ENCODE measurements around the gene RSPH9.

RSPH9 gene

GRCh38 chr6:43714311-43715055, 69.6 kb downstream of the RSPH9 start:
- DNase-seq: no peak

- DNase-seq: no peak
These were observed 70.4 kb downstream of the RSPH9 start for GRCh38 chr6:43715056-43715788.

DNA sequence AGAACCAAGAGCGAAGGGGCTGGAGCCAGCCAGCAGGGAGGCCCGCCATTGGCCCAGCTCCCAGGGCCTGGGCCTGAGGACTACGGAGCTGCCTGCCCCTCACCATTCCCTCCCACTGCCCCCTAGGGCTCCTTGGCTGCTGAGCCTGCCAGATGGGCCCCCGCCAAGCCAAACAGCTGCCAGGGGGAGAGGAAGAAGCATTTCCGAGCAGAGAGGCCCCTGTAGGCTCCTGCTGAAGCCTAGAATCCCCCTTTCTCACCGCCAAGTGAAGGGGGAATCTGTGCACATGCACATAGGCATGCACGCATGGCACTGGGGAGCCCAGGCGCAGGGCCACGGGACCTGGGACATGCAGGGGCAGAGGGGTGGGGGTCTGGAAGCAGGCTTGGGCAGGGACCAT, 71.3 kb downstream of the RSPH9 start:
- no peak for DNase-seq

DNA sequence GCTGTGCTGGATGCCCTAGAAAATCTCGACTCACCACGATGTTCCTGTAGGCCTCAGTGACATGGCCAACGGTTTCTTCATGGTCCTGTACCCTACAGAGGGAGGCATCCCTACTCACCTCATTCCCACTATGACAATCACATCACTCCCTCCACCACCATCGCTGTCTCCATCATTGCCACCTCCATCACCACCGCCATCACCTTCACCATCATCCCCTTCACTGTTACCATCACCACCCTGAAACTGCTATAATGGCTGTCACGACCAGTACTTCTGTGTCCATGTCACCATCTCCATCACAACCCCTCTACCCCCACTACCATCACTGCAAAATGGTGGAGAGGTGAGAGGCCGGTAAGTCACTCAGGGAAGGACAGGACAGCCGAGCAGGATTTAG, 72.6 kb downstream of the RSPH9 start:
- no peak for DNase-seq

GRCh38 chr6:43717822-43718221, 73.0 kb downstream of the RSPH9 start:
- DNase-seq: no peak

GRCh38 chr6:43718387-43719105, 73.7 kb downstream of the RSPH9 start:
- DNase-seq: no peak

DNA sequence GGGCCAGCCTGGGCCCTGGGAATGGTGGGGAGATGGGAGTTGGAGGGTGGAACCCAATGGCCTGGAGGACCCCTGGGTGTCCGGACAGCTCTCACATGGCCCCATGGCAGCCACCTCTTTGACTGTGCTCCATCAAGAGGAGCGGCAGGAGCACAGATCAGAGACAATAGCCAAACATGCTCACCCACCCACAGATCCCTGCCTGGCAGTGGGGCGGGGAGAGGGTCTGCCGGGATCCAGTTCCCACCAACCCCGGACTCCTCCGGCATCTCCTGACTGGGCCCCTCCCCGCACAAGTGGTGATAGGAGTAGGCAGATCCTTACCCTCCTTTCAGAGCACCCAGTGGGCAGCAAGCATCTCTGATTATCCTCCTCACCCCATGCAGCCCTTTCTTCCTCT, 74.7 kb downstream of the RSPH9 start:
- no peak for DNase-seq

DNA sequence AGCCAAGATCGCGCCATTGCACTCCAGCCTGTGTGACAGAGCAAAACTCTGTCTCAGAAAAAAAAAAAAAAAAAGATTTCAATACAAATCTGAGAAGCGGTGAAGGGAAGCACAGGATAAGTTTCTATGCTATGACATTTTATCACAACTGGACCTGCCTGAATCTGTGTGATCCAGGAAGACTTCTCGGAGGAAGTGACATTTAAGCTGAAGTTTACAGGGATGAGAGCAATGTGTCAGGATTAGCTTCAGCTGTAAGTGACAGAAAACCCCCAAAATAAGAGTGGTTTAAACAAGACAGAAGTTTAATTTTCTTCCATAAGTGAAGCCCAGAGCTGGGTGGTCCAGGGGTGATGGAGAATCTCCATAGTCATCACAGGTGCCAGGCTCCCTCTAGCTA, 76.2 kb downstream of the RSPH9 start:
- DNase-seq: no peak

Data from activated CD4-positive, alpha-beta T cell treated with anti-CD3 and anti-CD28 coated beads, Interleukin-10, Interleukin-2, amounts not matched to agents 100 ng/mL and 50 ng/mL, durations not matched to agents 16 hours and 8 hours (primary cell).